AG20443 (cell line): ENCODE measurements around the gene MRPL11.

ENCODE experiments used
- DNase-seq: peaks from one replicate; pipeline ENCODE4 v3.0.0; 2012; ENCODE audit warnings: low spot score, mixed read lengths

The MRPL11 gene

DNA sequence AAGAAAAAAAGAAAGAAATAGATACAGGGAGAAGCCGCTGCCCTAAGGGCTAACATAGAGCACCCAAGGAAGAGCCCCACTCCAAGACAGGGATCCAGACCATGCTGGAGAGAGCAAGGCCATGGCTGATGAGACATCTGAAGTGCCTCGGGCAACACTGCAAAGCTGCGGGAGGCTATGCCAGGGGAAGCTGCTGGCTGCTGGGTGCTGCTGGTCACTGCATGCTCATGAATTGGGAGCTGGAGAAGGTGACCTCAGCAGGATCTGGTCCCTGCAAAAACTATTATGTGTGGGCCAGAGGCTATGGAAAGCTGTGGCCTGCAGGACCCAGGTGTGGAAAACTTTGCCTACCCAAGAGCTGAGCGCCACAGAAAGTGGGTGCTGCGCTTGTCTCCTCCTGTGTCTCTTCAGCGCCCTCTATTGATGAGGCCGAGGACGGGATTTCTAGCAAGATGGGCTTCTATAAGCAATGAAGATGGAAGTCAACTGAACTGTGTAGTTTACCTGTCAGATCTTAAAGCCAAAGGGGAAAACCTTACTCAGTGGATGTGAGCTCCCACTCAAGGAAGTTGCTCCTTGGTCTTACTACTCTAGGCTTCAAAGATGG, 49.8 kb downstream of the MRPL11 start:
- peak; percentile 69 for DNase-seq

DNA sequence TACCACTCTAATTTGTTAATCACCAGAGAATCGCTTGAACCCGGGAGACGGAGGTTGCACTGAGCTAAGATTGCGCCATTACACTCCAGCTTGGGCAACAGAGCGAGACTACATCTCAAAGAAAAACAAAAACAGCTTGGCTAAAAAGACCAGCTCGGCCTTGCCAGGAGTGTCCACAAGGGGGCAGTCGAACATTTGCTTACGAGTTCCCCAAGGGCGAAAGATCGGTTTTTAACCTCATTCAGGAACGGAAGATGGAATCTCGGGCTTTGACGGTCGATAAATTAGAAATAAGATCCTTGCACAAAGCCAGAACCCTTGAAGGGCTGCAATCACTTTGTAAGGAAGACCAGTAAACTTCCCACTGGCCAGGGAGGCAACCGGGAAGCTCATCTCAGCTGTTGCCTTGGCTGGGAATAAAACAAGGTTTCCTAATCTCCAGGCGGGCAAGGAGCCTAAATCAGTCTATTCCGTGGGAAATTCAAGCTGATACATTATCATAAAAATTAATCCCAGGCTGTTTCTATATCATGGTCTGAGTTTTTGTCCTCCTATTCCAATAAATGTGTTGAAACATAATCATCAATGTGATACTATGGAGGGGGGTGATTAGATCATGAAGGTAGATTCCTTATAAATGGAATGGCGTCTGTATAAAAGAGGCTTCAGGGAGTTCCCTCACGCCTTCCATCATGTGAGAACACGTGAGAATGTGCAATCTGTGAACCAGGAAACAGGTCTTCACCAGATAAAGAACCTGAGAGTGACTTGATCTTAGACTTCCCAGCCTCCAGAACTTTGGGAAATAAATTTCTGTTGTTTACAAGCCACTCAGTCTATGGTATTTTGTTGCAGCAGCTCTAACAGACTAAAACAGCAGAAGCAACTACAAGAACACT, 52.2 kb downstream of the MRPL11 start:
- peak; percentile 77 for DNase-seq
